PC-9 (cell line): ENCODE data around the gene SHISAL1.

Experiments
- CTCF ChIP-seq: fragments of 200-600 bp; sonication (generic); conservative IDR thresholded peaks from 2 replicates; pipeline ENCODE4 v1.6.1; 2017; ENCODE audit warnings: mixed run types, antibody characterized with exemption, mild to moderate bottlenecking, moderate library complexity
- EZH2 ChIP-seq: fragments of 200-600 bp; sonication (generic); IDR thresholded peaks from 2 replicates; pipeline ENCODE4 v1.8.0; 2017; ENCODE audit warnings: antibody characterized with exemption, low read depth

GRCh38 chr22:44297470-44298061 lies 15.2 kb downstream of the SHISAL1 start:
- TF ChIP-seq CTCF (no peak), EZH2 (no peak)
